ENCODE results near the gene KCP. TPM values are rescaled to one million over a fixed set of nuclear protein-coding genes. Genes with fewer than 3 reads are reported as not detected.

KCP gene
- total and polyA plus RNA-seq, 2 of the 13 experiments (the other 11 are each of a cell fraction or from before 2014, with no cell fraction given) = 0.37 to 1.0 TPM

DNA sequence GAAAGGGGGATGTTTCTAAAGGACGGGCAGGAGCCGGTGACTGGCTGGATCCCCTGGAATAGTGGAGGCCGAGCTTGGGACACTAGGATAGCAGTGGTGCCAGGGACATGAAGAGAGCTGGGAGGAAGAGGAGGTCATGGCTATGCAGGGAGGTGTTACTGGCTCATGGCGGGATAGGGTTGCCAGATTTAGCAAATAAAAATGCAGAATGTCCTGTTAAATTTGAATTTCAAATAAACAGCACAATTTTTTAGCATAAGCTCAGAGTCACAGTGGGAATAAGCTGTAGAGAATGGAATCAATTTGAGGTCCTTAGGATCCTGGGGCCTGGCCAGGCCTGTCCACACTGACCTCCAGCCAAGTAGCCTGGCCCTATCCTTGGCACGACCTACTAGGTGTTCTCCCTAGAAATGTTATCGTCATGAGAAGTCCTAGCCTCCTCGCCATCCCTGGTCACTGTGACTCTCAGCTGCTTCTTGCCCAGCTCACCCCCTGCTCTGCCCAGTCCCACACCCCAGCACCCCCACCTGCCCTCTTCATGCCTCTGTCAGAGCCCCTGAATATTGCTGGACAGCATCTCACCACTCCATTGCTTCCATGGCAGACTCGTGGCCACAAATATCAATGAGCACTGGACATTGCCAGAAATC is 7.6 kb upstream of the KCP start:
- no peak for FAIRE-seq
- no peak for ATAC-seq
- in situ Hi-C loops (cut with HindIII; ENCODE audit: extremely low pct_ligation_motif_present, low pct_unique_long_range_greater_than_20kb) (no loop called here), intact Hi-C loops (cut with micrococcal nuclease; ENCODE audit: unreplicated experiment) (no loop called here)
- Histone ChIP-seq H3K79me2 (ENCODE audit: insufficient read depth, low read length) (no peaks in the 10 kb centered on the region), H3K27ac (ENCODE audit: extremely low read length, insufficient read depth, low read length) (no peak overlapping the region), H3K36me3 (replicated peaks in 1 of 2; ENCODE audit: control insufficient read depth in 1 of 2, insufficient read depth in 2 of 2, low read length in 2 of 2) (no peaks in the 10 kb centered on the region), H3K9me3 (ENCODE audit: low read length) (no peaks in the 10 kb centered on the region), H4K20me1 (ENCODE audit: insufficient read depth, low read length) (no peaks in the 10 kb centered on the region), H3K4me3 (replicated peaks in 1 of 3; ENCODE audit: insufficient read depth in 1 of 3, low read depth in 2 of 3, low read length in 3 of 3) (no peak overlapping the region), H3K4me1 (ENCODE audit: insufficient read depth, low read length) (no peaks in the 10 kb centered on the region; the same call in 1 of the 2 replicates), H3K27me3 (ENCODE audit: control insufficient read depth in 1 of 2, insufficient read depth in 2 of 2, low read length in 2 of 2) (peaks cover 4 to 43% of the 10 kb centered on the region in 2 experiments; a peak in 4 of 5 replicates), H2AFZ (ENCODE audit: low read length) (no peak overlapping the region), H3K4me2 (ENCODE audit: low read depth, low read length) (no peak overlapping the region), H3K9ac (ENCODE audit: insufficient read depth, low read depth, low read length) (no peak overlapping the region)
- no peak for DNase-seq (ENCODE audit: low spot score)
- no TSS peak for BruUV-seq (replicated peaks)
- POLR2A ChIA-PET = no interaction called here
- 45% methylated on average over 8 of the region's 8 CpGs for WGBS (ENCODE audit: low lambda C conversion rate)
- TF ChIP-seq KDM5B (CRISPR knock-in tag; IDR thresholded peaks at IDR 0.05; ENCODE audit: borderline replicate concordance) (no peak), ZNF773 (CRISPR knock-in tag; IDR thresholded peaks at IDR 0.05; ENCODE audit: borderline replicate concordance) (no peak), NBN (conservative IDR thresholded peaks at IDR 0.05) (no peak), ZNF235 (CRISPR knock-in tag; IDR thresholded peaks at IDR 0.05; ENCODE audit: borderline replicate concordance) (no peak), FOXA3 (CRISPR knock-in tag; IDR thresholded peaks at IDR 0.05) (no peak), SNAI1 (CRISPR knock-in tag; IDR thresholded peaks at IDR 0.05; ENCODE audit: borderline replicate concordance) (no peak)
- TF ChIP-seq, protein P1, sequence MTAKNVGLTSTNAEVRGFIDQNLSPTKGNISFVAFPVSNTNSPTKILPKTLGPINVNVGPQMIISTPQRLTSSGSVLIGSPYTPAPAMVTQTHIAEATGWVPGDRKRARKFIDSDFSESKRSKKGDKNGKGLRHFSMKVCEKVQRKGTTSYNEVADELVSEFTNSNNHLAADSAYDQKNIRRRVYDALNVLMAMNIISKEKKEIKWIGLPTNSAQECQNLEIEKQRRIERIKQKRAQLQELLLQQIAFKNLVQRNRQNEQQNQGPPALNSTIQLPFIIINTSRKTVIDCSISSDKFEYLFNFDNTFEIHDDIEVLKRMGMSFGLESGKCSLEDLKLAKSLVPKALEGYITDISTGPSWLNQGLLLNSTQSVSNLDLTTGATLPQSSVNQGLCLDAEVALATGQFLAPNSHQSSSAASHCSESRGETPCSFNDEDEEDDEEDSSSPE (CRISPR knock-in tag; IDR thresholded peaks at IDR 0.05) = no peak
- TF ChIP-seq, protein P2, sequence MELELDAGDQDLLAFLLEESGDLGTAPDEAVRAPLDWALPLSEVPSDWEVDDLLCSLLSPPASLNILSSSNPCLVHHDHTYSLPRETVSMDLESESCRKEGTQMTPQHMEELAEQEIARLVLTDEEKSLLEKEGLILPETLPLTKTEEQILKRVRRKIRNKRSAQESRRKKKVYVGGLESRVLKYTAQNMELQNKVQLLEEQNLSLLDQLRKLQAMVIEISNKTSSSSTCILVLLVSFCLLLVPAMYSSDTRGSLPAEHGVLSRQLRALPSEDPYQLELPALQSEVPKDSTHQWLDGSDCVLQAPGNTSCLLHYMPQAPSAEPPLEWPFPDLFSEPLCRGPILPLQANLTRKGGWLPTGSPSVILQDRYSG (CRISPR knock-in tag; IDR thresholded peaks at IDR 0.05) = no peak
- TF ChIP-seq, protein P3, sequence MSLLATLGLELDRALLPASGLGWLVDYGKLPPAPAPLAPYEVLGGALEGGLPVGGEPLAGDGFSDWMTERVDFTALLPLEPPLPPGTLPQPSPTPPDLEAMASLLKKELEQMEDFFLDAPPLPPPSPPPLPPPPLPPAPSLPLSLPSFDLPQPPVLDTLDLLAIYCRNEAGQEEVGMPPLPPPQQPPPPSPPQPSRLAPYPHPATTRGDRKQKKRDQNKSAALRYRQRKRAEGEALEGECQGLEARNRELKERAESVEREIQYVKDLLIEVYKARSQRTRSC (CRISPR knock-in tag; IDR thresholded peaks at IDR 0.05; ENCODE audit: low read depth) = no peak
- TF ChIP-seq, protein P4, sequence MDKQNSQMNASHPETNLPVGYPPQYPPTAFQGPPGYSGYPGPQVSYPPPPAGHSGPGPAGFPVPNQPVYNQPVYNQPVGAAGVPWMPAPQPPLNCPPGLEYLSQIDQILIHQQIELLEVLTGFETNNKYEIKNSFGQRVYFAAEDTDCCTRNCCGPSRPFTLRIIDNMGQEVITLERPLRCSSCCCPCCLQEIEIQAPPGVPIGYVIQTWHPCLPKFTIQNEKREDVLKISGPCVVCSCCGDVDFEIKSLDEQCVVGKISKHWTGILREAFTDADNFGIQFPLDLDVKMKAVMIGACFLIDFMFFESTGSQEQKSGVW (CRISPR knock-in tag; IDR thresholded peaks at IDR 0.05; ENCODE audit: borderline replicate concordance) = no peak
- TF ChIP-seq, protein P5, sequence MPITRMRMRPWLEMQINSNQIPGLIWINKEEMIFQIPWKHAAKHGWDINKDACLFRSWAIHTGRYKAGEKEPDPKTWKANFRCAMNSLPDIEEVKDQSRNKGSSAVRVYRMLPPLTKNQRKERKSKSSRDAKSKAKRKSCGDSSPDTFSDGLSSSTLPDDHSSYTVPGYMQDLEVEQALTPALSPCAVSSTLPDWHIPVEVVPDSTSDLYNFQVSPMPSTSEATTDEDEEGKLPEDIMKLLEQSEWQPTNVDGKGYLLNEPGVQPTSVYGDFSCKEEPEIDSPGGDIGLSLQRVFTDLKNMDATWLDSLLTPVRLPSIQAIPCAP (CRISPR knock-in tag; IDR thresholded peaks at IDR 0.05; ENCODE audit: low read depth) = no peak
- TF ChIP-seq, protein P6, sequence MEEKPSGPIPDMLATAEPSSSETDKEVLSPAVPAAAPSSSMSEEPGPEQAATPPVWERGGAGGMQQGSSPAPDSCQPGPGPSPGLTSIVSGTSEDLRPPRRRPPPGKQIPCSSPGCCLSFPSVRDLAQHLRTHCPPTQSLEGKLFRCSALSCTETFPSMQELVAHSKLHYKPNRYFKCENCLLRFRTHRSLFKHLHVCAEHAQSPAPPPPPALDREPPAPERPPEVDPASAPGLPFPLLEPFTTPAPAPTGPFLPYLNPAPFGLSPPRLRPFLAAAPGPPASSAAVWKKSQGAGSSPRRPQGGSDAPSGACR (CRISPR knock-in tag; IDR thresholded peaks at IDR 0.05) = no peak
- CTCF ChIA-PET (ENCODE audit: low intra/inter-chr PET ratio, low total read pairs) = no interaction called here
